ENCODE results near the gene FSD2.
"Not testable (repeated sequence)": the region's sequence is repeated elsewhere in the genome, so short reads cannot be mapped to it uniquely, and the experiment has no call there.

FSD2 gene

DNA sequence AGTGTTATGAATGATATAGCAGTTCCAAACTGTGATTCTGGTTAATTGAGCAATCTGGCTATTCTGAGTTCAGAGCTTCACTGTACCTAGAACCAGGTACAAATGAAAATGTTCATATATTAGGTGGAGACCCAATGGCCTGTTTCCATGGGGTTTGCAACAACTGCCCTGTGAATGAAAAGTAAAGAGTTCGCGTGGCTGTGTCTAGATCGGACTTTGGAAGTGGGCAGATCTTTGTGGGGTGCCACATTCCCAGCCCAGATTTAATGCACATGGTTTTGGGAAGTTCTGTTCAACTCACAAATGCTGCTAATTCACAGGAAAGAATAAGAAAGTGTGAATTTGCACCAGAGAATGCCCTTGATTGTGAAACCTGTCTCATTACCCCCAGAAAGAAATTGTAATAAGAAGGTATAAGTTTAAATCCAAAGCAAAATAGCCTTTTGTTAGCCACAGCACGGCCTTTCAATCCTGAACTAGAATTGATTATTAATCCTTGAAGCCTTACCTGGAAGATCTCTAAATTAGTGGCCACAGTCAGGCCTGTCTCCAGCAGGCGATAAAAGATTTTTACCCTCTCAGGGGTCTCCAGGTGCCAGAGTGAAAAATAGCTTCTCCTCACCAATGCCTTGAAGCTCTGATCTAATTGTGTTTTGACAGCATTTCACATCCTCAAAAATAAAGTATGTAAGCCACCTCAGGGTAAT lies 26.2 kb upstream of the FSD2 start:
- H3K4me3 ChIP-seq (replicated peaks; ENCODE audit: low read depth, low read length) = no peak overlapping the region
- DNase-seq (ENCODE audit: low read depth) = no peak
- TF ChIP-seq, protein P1, sequence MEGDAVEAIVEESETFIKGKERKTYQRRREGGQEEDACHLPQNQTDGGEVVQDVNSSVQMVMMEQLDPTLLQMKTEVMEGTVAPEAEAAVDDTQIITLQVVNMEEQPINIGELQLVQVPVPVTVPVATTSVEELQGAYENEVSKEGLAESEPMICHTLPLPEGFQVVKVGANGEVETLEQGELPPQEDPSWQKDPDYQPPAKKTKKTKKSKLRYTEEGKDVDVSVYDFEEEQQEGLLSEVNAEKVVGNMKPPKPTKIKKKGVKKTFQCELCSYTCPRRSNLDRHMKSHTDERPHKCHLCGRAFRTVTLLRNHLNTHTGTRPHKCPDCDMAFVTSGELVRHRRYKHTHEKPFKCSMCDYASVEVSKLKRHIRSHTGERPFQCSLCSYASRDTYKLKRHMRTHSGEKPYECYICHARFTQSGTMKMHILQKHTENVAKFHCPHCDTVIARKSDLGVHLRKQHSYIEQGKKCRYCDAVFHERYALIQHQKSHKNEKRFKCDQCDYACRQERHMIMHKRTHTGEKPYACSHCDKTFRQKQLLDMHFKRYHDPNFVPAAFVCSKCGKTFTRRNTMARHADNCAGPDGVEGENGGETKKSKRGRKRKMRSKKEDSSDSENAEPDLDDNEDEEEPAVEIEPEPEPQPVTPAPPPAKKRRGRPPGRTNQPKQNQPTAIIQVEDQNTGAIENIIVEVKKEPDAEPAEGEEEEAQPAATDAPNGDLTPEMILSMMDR (IDR thresholded peaks at IDR 0.05; ENCODE audit: low read length, missing control alignments) = no peak

DNA sequence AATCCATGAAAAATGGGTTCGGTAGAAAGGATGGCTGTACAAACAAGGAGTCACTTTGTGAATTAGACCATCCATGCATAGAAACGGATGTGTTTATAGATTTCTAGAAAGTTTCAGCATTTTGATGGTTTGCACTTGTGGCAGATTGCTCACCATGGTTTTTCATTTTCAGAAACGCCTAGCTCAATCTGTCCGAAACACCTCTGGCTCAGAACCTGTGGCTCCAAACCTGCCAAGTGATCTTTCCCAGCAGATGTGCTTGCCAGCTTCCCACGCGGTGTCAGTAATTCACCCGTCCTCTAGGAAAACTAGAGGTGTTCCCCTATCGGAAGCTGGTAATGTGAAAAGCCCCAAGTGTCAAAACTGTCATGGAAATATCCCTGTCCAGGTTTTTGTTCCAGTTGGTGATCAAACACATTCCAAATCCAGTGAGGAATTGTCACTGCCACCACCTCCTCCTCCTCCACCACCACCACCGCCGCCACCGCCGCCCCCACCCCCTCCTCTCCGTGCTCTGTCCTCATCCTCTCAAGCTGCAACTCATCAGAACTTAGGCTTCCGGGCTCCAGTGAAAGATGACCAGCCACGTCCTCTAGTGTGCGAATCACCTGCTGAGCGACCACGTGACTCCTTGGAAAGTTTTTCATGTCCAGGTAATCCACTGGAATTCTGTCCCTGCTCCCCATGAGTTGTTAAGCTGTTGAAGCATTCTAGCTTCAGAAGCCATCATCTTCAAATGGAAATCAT lies 24.7 kb upstream of the FSD2 start:
- TF ChIP-seq, protein P1 (IDR thresholded peaks at IDR 0.05; ENCODE audit: low read length, missing control alignments) = no peak
- DNase-seq (ENCODE audit: low read depth) = no peak
- no peak overlapping the region for H3K4me3 ChIP-seq (replicated peaks; ENCODE audit: low read depth, low read length)

DNA sequence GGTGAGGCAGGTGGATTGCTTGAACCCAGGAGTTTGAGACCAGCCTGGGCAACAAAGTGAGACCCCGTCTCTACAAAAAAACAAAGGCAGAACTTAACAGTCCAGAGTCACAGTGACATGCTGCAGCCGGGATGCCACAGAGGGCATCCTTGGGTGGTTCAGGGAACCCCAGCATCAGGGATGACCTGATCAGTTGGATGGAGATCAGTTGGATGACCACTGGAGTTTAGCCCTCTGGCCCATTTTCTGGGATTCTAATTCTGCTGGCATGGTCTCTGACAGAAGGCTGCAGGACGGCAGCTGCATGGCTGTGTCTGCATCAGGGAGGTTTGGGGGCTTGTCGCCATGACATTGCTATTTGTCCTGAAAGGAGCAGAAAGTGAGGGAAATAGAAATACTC lies 23.4 kb upstream of the FSD2 start:
- TF ChIP-seq, protein P1 (IDR thresholded peaks at IDR 0.05; ENCODE audit: low read length, missing control alignments) = no peak
- no peak overlapping the region for H3K4me3 ChIP-seq (replicated peaks; ENCODE audit: low read depth, low read length)
- no peak for DNase-seq (ENCODE audit: low read depth)

DNA sequence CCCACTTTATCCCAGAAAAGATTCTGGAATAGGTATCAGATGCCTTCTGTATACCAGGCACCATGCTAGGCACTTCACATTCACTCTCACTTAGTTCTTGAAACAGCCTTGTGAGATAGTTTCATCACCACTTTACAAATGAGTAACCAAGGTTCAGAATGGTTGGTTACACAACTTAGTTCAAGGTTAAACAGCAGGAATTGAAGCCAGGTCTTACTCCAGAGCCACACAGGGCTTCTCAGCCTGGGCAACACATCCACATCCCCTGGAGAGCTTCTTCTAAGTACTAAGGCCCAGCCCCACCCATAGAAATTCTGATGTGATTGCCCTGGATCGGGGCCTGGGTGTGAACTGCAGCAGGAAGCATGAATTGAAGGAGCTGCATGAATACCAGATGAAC lies 22.2 kb upstream of the FSD2 start:
- no peak overlapping the region for H3K4me3 ChIP-seq (replicated peaks; ENCODE audit: low read depth, low read length)
- TF ChIP-seq, protein P1 (IDR thresholded peaks at IDR 0.05; ENCODE audit: low read length, missing control alignments) = no peak
- peak; percentile 9 for DNase-seq (ENCODE audit: low read depth)

DNA sequence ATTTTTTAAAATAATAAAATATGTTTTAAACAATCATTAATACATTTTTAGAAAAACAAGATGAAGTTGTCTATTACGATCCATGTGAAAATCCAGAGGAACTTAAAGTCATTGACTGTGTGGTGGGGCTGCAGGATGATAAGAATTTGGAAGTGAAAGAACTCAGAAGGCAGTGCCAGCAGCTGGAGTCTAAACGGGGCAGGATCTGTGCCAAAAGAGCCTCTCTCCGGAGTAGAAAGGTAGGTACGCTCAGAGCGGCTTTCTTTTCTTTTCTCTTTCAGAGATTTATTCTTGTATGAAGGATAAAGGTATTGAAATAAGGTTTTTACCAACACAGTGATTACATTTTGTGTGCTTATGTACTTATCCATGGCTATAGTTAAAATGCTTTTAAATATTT lies 17.2 kb upstream of the FSD2 start:
- TF ChIP-seq, protein P1 (IDR thresholded peaks at IDR 0.05; ENCODE audit: low read length, missing control alignments) = no peak
- H3K4me3 ChIP-seq (replicated peaks; ENCODE audit: low read depth, low read length) = no peak overlapping the region
- no peak for DNase-seq (ENCODE audit: low read depth)

DNA sequence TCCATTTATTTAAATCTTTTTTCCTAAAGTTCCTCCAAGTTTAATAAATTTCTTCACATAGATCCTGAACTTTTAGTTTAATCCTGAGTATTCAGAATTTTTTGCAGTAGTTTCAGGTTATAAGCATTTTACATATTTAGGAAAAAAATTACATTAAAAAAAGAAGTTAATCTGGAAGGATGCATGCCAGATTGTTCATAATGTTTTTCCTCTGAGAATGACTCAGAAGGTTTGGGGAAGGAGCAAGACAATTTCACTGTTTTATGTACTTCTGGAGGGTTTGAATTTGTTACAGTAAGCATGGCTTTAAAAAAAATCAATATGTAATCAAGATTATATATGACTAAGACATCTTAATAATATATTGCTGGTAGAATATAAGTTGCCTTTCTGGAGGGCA lies 16.0 kb upstream of the FSD2 start:
- H3K4me3 ChIP-seq (replicated peaks; ENCODE audit: low read depth, low read length) = not testable (repeated sequence)
- peak; percentile 14 for DNase-seq (ENCODE audit: low read depth)

DNA sequence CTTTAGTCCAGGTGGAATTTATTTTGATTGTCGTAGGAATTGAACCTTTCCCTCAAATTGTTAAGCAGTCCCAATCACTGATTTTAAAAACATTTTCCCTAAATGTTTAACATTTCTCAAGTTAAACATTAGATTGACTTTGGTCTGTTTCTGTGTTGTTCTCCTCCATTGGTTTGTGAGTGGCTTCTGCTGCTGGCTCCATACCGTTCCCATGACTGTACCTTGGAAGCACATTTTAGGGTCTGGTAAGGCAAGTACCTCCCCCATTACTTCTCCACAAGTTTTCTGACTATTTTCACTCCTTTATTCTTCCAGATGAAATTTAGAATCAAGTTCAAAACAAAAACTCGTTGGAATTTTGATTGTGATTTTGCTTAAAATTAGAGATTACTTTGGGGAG lies 15.5 kb upstream of the FSD2 start:
- peak; percentile 24 for DNase-seq (ENCODE audit: low read depth)
- not testable (repeated sequence) for H3K4me3 ChIP-seq (replicated peaks; ENCODE audit: low read depth, low read length)

DNA sequence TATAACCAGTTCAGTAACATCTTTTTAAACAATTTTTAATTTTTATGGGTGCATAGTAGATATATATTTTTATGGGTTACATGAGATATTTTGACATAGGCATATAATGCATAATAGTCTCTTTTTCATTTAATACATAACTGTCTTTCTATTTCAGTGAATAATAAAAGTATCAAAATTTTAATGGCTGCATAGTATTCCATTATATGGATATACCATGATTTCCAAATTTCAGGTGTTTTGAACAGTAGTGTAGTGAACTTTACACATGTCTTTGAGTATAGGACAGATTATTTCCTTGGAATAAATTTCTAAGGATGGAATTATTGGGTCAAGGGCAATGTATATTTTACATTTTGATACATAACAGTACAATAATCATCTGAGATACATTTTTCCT lies 14.3 kb upstream of the FSD2 start:
- TF ChIP-seq, protein P1 (IDR thresholded peaks at IDR 0.05; ENCODE audit: low read length, missing control alignments) = no peak
- no peak overlapping the region for H3K4me3 ChIP-seq (replicated peaks; ENCODE audit: low read depth, low read length)
- no peak for DNase-seq (ENCODE audit: low read depth)
